Stimulated activated naive CD8-positive, alpha-beta T cell treated with anti-CD3 and anti-CD28 coated beads, Interleukin-15, Interleukin-2, amounts not matched to agents 100 U/mL and 50 U/mL, for 24 hours (primary cell): ENCODE measurements around the gene ADAM10.
"Not testable (repeated sequence)": the region's sequence is repeated elsewhere in the genome, so short reads cannot be mapped to it uniquely, and the experiment has no call there.

ENCODE experiments used
- ATAC-seq: fragments of 150-1000 bp; cut with Tn5 transposase; one replicate; pipeline ENCODE4 v1.10.0; 2021
- DNase-seq: peaks from one replicate; pipeline ENCODE4 v3.0.0; 2021

Gene ADAM10

GRCh38 chr15:58606577-58607080 is 142.9 kb downstream of the ADAM10 start:
- no peak for ATAC-seq
- no peak for DNase-seq

- DNase-seq (no peak), ATAC-seq (no peak)
These were observed 143.5 kb downstream of the ADAM10 start for GRCh38 chr15:58605931-58606530.

- ATAC-seq (no peak), DNase-seq (no peak)
These were observed 145.0 kb downstream of the ADAM10 start for GRCh38 chr15:58604455-58604923.

- not testable (repeated sequence) for ATAC-seq, DNase-seq
These were observed 145.6 kb downstream of the ADAM10 start for GRCh38 chr15:58603927-58604326.

GRCh38 chr15:58602823-58603222 is 146.7 kb downstream of the ADAM10 start:
- ATAC-seq (no peak), DNase-seq (no peak)

- ATAC-seq, result no peak
- no peak for DNase-seq
These were observed 150.7 kb downstream of the ADAM10 start for GRCh38 chr15:58598829-58599210.

GRCh38 chr15:58597943-58598828 is 151.3 kb downstream of the ADAM10 start:
- DNase-seq (no peak), ATAC-seq (no peak)

GRCh38 chr15:58595516-58596263 is 153.8 kb downstream of the ADAM10 start:
- DNase-seq, result no peak
- no peak for ATAC-seq

GRCh38 chr15:58594898-58595297 is 154.6 kb downstream of the ADAM10 start:
- no peak for DNase-seq
- ATAC-seq, result no peak

- DNase-seq (no peak), ATAC-seq (no peak)
These were observed 155.6 kb downstream of the ADAM10 start for GRCh38 chr15:58593870-58594269.

- ATAC-seq (no peak), DNase-seq (no peak)
These were observed 158.6 kb downstream of the ADAM10 start for GRCh38 chr15:58590926-58591325.

GRCh38 chr15:58590236-58590635 is 159.3 kb downstream of the ADAM10 start:
- no peak for ATAC-seq
- no peak for DNase-seq

DNA sequence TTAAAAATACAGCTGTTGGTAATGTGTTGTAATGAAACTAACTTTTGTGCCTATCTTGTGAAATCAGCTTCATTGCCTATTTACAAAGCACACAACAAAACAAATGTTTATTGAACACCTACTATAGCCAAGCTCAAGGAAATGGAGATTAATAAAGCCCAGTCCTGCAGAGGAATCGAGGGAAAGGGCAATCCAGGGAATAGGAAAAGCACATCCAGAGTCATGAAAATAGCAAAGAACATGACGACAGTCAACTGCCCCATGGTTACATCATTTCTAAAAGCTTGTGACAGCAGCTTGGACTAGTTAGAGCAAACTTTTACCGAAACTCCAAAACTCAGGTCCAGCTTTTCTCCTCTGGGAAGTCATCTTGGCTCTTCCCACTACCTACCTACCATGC is 160.5 kb downstream of the ADAM10 start:
- no peak for ATAC-seq
- no peak for DNase-seq

GRCh38 chr15:58588096-58588495 is 161.4 kb downstream of the ADAM10 start:
- ATAC-seq, result no peak

DNA sequence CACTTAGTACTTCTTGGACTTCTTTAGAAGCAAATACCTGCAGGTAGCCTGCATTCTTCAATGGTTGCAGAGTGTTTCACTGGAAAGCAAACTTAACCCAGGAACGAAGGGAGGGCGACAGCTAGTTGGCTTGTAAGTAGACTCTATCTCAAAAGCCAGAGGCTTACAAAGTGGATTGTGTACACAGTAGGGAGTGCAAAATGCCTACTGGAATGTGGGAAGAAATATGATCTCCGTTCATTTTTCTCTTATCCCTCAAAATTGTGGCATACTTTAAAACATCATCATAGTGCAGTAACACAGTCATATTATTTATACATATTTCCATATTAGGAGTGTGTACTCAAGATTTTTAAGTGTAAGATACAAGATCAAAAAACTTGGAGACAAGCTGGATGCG is 162.0 kb downstream of the ADAM10 start:
- DNase-seq (no peak), ATAC-seq (no peak)

More at GRCh38 chr15:58588096-58588495, 161.4 kb downstream of the ADAM10 start:
- no peak for DNase-seq

- no peak for DNase-seq
- ATAC-seq, result no peak
These were observed 163.6 kb downstream of the ADAM10 start for GRCh38 chr15:58585693-58586443.

DNA sequence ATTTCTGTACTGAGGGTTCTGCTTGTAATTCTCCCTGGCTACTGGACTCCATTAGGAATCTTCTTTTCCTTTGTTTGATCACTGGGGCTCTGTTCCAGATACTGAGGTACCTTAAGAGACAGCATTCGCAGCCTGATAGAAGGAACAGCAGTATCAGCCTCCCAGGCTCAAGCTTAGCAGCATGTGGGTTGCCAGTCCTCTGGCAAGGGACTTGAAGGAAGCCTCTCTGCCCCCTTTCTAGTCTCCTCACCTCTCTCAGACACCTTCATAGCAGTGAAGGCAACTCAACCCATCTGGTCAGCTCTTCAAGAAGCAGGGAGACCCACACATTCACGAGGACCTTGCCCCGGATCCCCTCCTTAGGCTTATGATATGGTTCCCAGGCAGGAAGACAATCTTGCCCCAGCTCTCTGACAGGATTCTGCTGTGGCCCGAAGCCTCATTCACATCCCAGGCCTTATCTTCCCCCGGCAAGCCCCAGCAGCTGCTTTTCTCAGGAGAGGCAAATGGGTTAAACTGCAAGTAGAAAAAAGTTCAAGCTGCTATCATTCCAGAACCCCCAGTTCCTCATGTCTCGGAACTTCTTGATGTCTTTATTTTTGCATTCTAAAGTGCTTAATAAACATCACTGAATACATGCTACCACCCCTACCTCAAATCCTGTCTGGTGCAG is 164.6 kb downstream of the ADAM10 start:
- ATAC-seq (no peak), DNase-seq (no peak)

GRCh38 chr15:58583171-58583908 is 166.2 kb downstream of the ADAM10 start:
- DNase-seq (no peak), ATAC-seq (no peak)

DNA sequence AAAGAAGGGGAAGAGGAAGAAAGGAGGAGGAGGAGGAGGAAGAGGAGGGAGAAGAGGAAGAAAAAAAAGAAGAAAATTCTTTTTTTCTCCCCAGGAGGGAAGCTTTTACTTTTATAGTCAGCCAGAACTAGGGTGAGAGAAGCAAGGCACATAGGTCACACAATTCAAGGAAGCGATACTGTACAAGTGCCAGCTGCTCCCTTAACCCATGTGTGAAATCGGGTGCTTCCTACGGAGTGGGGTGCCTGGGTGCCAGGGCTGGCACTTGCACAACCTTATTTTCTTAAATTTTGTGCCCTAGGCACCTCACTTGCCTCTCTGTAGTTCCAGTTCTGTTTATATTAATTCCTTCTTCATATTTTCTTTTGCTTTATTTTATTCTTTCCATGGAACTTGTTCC is 167.3 kb downstream of the ADAM10 start:
- ATAC-seq (no peak), DNase-seq (no peak)

- DNase-seq (no peak), ATAC-seq (no peak)
These were observed 172.8 kb downstream of the ADAM10 start for GRCh38 chr15:58576657-58577056.
